Astrocyte of the spinal cord (primary cell): ENCODE measurements around the gene CHCHD6.

Experiments used
- DNase-seq: peaks from one replicate; pipeline ENCODE4 v3.0.0; 2011; ENCODE audit warnings: low read depth, low spot score
- H3K4me3 ChIP-seq: 2 replicates; pipeline ENCODE4 v1.5.1; 2011; ENCODE audit warnings: low read depth, mild to moderate bottlenecking, low read length, moderate library complexity
- CTCF ChIP-seq: IDR thresholded peaks from 2 replicates; pipeline ENCODE4 v1.5.1; 2012; ENCODE audit warnings: low read depth, mild to moderate bottlenecking, low read length, inconsistent platforms
- in situ Hi-C: cut with HindIII; loops from 2 replicates; pipeline ENCODE4 v1.10.0; 2017; ENCODE audit warnings: low sequenced_read_pairs

CHCHD6 gene

GRCh38 chr3:126723801-126724200 is 19.8 kb downstream of the CHCHD6 start:
- no peak for TF ChIP-seq CTCF
- no peak for DNase-seq
- H3K4me3 ChIP-seq = no peak overlapping the region
- in situ Hi-C loops = no loop called here

- DNase-seq = no peak
- in situ Hi-C loops = no loop called here
- H3K4me3 ChIP-seq = no peak overlapping the region
- TF ChIP-seq CTCF = no peak
These were observed 24.6 kb downstream of the CHCHD6 start for GRCh38 chr3:126728680-126729079.

DNA sequence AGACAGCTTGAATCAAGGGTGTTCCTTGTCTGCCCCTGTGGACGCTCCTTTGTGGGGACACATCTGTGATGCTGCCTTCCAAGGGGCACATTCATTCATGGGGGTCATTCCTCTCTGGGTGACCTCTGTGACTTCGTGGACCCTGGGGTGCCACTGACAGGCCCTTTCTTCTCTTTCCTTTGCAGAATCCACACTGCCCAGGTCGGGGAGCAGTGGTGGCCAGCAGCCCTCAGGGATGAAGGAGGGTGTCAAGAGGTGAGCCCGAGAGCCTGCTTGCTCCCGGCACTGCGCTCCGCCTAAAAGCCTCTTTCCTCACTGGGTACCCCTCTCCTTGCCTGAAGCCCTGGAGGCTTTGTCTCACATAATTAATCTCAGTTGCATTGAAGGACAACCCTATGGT is 26.3 kb downstream of the CHCHD6 start:
- no peak for TF ChIP-seq CTCF

GRCh38 chr3:126731044-126731443 is 27.0 kb downstream of the CHCHD6 start:
- H3K4me3 ChIP-seq = no peak overlapping the region
- no peak for TF ChIP-seq CTCF
- no peak for DNase-seq
- in situ Hi-C loops = no loop called here

More for the DNA sequence above, 26.3 kb downstream of the CHCHD6 start:
- no peak for DNase-seq
- no peak overlapping the region for H3K4me3 ChIP-seq
- in situ Hi-C loops = no loop called here

- DNase-seq = peak; percentile 45
- H3K4me3 ChIP-seq = no peak overlapping the region
- in situ Hi-C loops = no loop called here
- no peak for TF ChIP-seq CTCF
These were observed 28.4 kb downstream of the CHCHD6 start for GRCh38 chr3:126732281-126733060.

GRCh38 chr3:126733061-126733430 is 29.0 kb downstream of the CHCHD6 start:
- H3K4me3 ChIP-seq = no peak overlapping the region
- in situ Hi-C loops = no loop called here
- TF ChIP-seq CTCF = no peak
- DNase-seq = no peak
